Measurements from ENCODE around the gene CHRNB2. TPM values are rescaled to one million over a fixed set of nuclear protein-coding genes. Genes with fewer than 3 reads are reported as not detected.

CHRNB2 gene
- total and polyA plus RNA-seq, 9 of the 15 experiments (the other 6 are each of a cell fraction or from before 2014, with no cell fraction given), result 0.01 TPM; not detected in 8

GRCh38 chr1:154567386-154568156 is at the start of gene CHRNB2 (continued):
- no peak for TF ChIP-seq CGGBP1 (CRISPR knock-in tag; IDR thresholded peaks at IDR 0.05)
- 0 out of 6 replicates have a peak, but pooled peaks of 1 of the 3 experiments have one; percentile 29 for TF ChIP-seq ZBTB11 (CRISPR knock-in tag; IDR thresholded peaks at IDR 0.05)
- TF ChIP-seq ZNF778 (CRISPR knock-in tag; IDR thresholded peaks at IDR 0.05), result no peak
- peak; percentile 98 for TF ChIP-seq TGIF2 (CRISPR knock-in tag; IDR thresholded peaks at IDR 0.05)
- TF ChIP-seq SLC30A9 (CRISPR knock-in tag; IDR thresholded peaks at IDR 0.05), result no peak
- TF ChIP-seq DACH1 (IDR thresholded peaks at IDR 0.05; ENCODE audit: partially characterized antibody), result no peak
- TF ChIP-seq HDAC2 (IDR thresholded peaks at IDR 0.05), result no peak
- TF ChIP-seq HMGXB4 (CRISPR knock-in tag; IDR thresholded peaks at IDR 0.05), result no peak
- no peak for TF ChIP-seq PATZ1 (CRISPR knock-in tag; IDR thresholded peaks at IDR 0.05; ENCODE audit: borderline replicate concordance)
- TF ChIP-seq ZNF717 (CRISPR knock-in tag; IDR thresholded peaks at IDR 0.05), result no peak
- TF ChIP-seq YBX1 (IDR thresholded peaks at IDR 0.05), result no peak
- no peak for TF ChIP-seq ARID2 (IDR thresholded peaks at IDR 0.05)
- no peak for TF ChIP-seq HNRNPLL (IDR thresholded peaks at IDR 0.05; ENCODE audit: low read depth, low read length, poor library complexity, severe bottlenecking)
- TF ChIP-seq ZMIZ1 (IDR thresholded peaks at IDR 0.05; ENCODE audit: low read depth in 2 of 2, low read length in 2 of 2), result no peak
- no peak for TF ChIP-seq KHSRP (IDR thresholded peaks at IDR 0.05)
- no peak for TF ChIP-seq ZNF316 (IDR thresholded peaks at IDR 0.05)
